Activated CD8-positive, alpha-beta memory T cell treated with anti-CD3 and anti-CD28 coated beads for 4 hours (primary cell): Measurements from ENCODE around the gene EFCC1.
"Not testable (repeated sequence)": the region's sequence is repeated elsewhere in the genome, so short reads cannot be mapped to it uniquely, and the experiment has no call there.

ENCODE experiments used
- DNase-seq, 2 donors: peaks; one replicate each; pipeline ENCODE4 v3.0.0-alpha.2; 2020; ENCODE audit warnings: low read depth in 2 of 2

EFCC1 gene

DNA sequence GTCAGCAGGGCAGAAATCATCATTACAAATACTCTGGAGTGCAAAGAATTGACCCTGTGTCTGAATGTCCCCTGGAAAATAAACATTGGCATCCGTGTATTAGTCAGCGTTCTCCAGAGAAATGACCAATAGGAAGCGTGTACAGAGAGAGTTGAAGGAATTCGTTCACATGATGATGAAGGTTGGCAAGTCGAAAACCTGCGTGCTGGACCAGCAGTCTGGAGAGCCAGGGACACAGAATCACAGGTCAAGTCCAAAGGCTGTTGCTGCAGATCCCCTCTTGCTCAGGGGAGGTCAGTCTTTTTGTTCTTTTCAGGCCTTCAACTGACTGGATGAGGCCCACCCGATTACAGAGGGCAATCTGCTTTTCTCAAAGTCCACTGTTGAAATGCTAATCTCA lies 76.1 kb downstream of the EFCC1 start:
- DNase-seq: no peak

- DNase-seq: no peak
Observed at GRCh38 chr3:129078510-129078909, 77.4 kb downstream of the EFCC1 start.

DNA sequence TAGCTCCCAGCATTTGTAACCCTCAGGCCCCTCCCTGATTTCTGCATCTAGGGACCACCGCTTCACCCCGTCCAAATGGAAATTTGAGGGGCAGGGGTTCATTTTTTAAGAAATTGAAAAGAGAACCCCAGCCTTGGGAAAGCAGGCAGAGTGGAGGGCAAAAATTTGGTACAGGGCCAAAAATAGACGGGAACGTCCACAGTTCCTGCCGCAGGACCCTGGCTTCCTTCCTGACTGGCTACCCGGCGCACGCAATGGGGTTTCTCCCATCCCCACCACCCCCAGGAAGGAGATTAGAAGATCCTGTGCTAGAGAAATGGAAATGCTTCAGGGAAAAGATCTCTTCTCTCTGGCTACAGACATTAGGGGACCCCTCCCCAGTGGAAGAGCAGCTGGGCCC lies 80.4 kb downstream of the EFCC1 start:
- no peak for DNase-seq

DNA sequence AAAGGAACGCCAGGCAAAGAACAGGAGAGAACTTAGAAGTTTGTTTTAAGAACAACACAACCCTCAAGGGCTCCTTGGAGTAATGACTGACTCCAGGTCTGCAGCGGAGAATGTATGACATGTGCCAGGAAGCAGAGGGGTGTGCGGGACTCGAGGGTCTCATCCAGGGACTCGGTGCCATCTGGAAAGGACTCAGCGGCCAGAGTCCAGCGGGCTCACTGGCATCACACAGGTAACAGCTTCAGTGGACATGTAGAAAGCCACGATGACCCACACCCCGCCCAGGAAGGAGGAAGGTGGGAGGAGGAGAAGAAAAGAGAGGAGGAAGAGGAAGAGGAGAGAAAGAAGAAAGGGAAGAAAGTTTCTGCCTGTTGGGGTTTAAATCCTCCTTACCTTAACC lies 80.9 kb downstream of the EFCC1 start:
- DNase-seq: no peak

DNA sequence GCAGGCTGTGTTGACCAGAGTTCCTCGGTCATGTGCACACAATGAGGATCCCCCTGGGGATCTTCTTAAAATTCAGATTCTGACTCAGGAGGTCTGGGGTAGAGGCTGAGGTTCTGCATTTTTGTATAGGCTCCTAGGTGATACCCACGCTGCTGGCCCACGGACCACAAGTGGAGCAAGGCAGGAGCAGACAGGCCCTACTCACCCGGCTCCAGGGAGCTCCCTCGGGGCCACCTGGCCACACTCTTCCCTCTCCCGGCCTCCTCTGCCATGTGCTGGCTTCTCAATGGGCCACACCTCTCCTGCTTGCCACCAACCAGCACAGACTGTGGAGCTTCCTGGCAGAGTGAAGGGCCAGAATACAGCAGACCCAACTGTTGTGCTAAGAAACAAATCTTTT lies 83.4 kb downstream of the EFCC1 start:
- DNase-seq: no peak

- DNase-seq: no peak
Observed at GRCh38 chr3:129085165-129085715, 84.1 kb downstream of the EFCC1 start.

- no peak for DNase-seq
Observed at GRCh38 chr3:129085818-129086217, 84.7 kb downstream of the EFCC1 start.

DNA sequence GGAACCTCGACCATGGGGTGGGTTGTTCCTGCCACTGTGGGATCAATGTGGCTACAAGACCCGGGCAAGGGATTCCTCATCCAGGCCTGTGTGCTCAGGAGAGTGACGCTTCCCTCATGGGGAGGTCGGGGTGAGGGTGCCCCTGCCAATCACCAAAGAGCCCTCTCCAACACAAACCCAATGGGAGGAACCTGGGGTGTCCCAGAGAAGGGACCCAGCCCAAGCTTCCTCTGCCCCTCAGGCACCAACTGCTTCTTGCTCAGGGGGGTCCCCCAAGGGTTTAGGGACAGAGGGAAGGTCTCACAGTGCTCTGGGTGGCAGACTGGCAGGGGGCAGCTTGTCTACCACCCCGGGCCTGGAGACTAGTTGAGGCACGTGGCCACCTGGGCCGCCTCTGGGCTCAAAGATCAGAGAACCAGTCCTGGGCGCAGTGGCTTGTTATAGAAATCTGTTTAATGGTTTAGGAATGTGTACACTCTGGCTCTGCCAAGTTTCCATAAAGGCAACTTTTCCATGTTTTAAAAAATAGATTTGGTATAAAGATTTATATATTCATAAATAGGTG lies 86.1 kb downstream of the EFCC1 start:
- DNase-seq: no peak

- DNase-seq: not testable (repeated sequence)
Observed at GRCh38 chr3:129087904-129088303, 86.8 kb downstream of the EFCC1 start.

GRCh38 chr3:129088312-129088711 lies 87.2 kb downstream of the EFCC1 start:
- not testable (repeated sequence) for DNase-seq
